Middle frontal gyrus (tissue), 1 donor: ENCODE measurements around the gene OSTM1.

Experiments used
- DNase-seq: peaks from one replicate; pipeline ENCODE4 v3.0.0-alpha.2; 2015; ENCODE audit warnings: low spot score; ENCODE audit errors: extremely low spot score

The OSTM1 gene

DNA sequence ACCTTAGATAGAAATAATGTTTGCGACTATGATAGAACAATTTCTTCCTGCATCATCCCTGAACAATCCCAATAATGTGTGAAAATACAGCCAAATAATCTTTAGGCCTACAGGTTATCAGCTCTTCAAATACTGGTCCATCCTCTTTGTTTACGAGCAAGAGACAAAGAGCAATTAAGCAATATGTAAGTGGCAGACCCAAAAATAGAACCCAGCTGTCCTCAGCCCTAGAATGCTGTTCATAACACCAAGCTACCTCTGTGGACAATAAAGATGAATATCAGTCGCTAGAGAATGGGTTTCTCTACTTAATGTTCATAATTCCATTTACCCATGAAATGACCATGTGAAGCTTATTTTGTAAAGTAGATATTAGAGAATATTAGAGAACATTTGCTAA is 28.4 kb upstream of the OSTM1 start:
- DNase-seq, result no peak

- no peak for DNase-seq
Observed at GRCh38 chr6:108100003-108100402, 25.5 kb upstream of the OSTM1 start.

DNA sequence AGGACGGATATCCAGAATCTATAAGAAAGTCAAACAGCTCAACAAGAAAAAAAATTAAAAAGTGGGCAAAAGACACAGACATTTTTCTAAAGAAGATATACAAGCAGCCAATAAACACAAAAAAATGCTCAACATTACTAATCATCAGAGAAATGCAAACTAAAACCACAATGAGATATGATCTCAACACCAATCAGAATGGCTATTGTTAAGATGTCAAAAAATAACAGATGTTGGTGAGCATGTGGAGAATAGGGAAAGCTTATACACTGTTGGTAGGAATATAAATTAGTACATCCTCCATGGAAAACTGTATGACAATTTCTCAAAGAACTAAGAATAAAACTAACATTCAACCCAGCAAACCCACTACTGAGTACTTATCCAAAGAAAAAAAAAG is 23.3 kb upstream of the OSTM1 start:
- no peak for DNase-seq

- no peak for DNase-seq
Observed at GRCh38 chr6:108093781-108094300, 19.3 kb upstream of the OSTM1 start.

DNA sequence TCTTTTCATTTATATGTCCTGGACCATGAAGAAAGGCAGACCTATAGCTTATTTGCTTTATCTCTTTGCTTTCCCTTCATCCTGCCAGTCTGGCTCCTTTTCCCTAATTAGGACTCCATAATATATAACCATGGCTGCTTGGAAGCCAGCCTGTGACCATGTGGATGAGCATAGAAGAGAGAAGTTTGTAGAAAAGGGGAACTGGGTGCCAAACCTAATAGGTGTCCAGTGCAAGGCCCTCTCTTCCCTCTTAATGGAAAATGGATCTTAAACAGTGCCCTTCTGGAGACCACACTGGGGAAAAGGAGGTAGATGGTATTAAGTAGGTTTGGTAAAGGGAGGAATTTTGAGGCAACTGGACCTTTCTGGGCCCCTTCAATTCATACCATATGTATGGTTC is 16.7 kb upstream of the OSTM1 start:
- no peak for DNase-seq

DNA sequence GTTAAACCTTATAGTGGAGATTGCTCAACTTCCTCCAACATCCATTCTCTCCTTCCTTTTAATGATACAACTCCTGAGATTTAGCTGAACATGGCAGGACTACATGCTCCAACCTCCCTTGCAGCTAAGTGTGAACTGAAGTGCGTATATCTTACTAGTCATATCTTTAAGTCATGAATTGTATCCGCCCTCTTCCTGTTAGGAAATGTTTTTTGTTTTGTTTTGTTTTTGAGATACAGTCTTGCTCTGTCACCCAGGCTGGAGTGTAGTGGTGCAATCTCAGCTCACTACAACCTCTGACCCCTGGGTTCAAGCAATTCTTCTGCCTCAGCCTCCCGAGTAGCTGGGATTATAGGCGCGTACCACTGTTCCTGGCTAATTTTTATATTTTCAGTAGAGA is 8.8 kb upstream of the OSTM1 start:
- no peak for DNase-seq

DNA sequence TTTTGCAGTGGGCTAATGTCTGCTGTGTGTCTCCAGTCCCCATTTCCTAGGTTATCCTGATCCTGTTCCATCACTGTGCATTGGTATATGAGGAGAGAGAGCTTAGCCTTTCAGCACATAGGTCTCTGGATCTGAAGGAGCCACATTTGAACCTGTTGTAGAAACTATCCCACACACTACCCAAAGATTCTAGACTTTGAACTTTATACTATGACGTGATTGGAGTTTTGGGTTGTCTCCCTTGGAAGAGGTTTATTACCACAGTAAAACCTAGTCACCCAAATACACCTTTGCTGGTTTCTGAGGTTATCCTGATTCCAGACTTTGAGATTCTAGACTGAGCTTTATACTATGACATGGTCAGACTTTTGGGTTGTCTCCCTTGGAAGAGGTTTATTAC is 8.0 kb upstream of the OSTM1 start:
- DNase-seq, result no peak

- no peak for DNase-seq
Observed at GRCh38 chr6:108080010-108080780, 5.7 kb upstream of the OSTM1 start.

DNA sequence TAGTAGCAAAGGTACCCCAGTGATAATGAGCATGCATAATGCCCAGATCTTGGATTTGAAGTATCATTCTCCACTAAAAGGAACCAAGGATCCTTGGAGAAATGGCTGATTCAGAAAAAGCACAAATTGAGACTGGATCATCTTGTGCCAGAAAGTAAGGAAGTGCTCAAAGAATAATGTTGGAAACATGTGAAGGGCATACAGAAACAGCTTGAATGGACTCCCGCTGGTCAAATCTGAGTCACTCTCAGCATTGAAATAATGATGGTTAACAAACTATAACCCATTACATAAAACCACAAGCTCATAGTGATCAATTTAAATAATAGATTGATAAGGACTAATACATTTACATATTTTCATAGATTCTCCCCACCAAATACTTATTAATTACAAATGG is 3.6 kb upstream of the OSTM1 start:
- DNase-seq, result no peak

- DNase-seq, result no peak
Observed at GRCh38 chr6:108074057-108074358, 533 bp downstream of the OSTM1 start.

GRCh38 chr6:108071736-108072276 is 2.7 kb downstream of the OSTM1 start:
- DNase-seq, result no peak

DNA sequence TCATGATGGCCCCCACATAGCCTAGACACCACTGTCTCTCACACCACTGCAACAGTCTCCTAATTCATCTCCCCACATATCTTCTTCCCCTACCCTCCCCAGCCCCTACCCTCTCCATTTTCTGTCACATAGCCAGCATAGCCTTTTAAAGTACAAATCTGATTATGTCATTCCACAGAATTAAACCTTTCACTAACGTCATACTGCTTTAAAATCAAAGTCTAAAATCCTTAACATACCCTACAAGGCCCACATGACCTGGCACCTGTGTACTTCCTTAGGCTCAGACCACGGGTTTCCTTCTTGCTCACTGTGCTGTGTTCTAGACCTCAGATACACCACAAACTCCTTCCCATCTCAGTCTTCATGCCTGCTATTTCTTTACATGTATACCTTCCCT is 5.9 kb downstream of the OSTM1 start:
- no peak for DNase-seq

- no peak for DNase-seq
Observed at GRCh38 chr6:108068182-108068581, 6.4 kb downstream of the OSTM1 start.

DNA sequence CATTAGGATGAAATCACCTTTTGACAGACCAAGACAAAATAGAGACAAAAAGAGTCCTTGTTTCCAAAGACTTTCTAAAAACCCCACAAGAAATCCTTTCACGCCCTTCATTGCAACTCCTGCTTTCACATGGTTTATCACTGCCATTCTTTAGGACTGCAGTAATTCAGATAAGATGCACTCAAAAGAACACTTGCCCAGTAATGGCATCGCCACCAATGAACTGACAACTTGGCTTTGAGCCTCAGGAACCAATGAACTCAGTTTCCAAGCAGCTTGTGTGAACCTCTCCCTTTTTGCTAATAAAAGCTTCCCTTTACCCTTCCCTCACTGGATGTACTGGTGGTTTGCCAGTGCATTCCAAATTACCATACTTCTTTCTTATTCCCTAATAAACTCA is 21.8 kb downstream of the OSTM1 start:
- DNase-seq, result no peak

DNA sequence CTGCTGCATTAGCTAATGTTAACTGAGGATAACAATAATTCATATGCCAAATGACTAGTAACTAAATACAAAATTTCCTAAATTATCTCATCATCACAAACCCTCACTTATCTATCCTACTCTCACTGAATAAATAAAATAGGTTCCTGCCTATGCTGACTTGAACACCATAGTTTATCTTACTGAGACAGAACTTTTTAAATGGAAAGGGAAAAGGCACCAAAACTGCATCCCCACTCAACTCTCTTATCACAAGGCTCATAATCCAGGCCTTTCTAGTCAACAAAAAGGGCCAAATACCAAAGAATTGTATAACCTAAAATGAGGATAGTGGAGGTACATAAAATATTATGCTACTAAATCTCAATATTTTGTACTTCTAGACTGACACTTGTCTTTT is 23.1 kb downstream of the OSTM1 start:
- no peak for DNase-seq

DNA sequence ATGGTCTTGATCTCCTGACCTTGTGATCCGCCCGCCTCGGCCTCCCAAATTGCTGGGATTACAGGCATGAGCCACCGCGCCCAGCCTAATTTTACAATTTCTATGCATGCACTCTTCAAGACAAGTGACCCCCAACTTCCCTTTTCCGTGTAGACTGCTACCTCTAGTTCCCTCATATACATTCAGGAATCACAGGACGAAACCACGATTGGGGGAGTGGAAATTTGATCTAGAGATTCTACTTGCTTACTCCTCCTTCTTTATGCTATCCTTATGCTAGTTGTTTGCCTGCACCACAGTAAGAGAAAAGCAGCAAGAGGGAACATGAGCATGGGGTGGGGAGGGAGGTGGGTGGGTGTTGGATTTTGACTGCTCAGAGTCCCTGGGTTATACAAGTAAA is 34.9 kb downstream of the OSTM1 start:
- no peak for DNase-seq

DNA sequence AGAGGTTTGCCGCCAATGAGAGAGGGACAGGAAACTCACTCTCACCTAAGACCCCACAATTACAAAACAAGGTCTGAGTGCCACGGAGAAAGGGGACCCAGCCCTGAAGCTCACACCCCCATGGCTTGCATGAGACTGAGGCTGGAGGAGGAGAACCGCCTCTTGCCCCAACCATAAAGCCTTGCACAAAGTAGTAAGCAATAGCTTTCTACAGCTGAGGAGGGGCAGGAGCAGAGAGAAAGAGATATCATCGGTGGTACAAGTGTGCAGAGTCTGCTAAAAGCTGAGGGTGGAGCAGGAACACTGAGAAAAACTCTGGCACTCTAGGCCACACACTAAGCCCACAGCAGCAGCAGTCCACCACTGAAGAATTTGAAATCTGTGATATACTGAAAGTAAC is 37.7 kb downstream of the OSTM1 start:
- no peak for DNase-seq

- no peak for DNase-seq
Observed at GRCh38 chr6:108031968-108032367, 42.6 kb downstream of the OSTM1 start.

DNA sequence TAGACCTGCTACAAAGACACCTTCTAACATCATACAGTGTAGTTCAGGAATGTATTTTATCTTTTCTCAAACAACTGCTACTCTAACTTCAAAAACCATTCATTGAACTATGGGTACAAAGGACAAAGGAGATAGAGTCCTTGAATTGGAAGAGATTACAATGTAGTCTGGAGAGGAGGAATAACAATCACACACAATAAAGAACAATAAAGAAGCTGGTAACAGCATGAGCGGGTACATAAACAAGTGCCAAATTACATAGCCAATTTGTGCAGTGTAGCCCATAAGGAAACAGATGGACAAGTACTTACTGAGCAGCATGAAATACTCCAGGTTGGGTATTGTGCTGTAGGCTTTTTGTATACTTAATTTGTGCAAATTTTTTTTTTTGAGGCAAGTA is 44.3 kb downstream of the OSTM1 start:
- DNase-seq, result no peak

DNA sequence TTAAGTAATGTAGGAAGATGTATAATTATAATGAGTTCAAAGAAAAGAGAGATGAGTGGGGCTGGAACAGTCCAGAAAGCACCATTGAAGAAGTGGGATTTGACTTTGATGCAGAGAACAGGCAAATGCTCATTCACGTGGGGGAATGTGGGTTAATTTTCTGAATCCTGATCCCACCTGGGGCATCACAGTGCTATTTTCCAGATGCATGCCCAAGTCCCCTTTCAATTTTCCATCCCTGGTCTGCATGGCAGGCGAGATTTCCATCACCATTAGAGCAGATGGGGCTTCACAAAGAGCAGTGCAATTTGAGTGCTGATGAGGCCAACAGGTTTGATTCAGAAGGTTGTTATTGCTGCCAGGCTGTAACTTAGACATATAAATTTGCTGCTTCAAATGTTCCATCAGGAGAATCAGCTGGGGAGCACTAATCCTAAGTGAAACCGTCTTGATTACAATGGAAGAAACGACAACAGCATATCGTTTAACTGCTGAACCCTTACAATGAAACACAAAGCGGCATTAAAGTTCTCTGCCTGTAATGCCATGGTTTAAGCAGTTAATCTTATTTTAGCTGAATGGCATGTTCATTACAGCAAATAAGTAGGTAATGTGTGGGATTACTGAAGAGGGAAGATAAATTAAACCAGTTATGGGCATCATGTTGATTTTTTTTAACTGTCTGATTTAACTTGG is 45.2 kb downstream of the OSTM1 start:
- no peak for DNase-seq

DNA sequence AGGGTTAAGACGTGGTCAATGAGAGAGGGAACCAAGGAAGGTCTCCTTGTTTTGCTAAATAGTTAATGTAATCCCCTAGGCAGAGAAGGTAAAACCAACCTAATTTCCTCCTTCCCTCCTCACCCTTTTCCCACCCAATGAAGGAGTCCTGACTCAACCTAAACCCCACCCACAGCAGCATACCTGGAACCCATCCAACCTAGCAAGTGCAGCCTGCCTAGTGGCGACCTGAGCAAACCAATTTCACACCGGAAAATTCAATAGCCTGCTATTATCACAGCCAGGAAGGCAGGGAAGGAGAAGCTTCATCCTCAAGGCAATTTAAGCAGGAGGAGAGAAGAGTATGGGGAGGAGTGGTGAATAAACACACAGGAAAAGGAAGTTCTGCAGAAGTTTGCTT is 46.9 kb downstream of the OSTM1 start:
- no peak for DNase-seq

DNA sequence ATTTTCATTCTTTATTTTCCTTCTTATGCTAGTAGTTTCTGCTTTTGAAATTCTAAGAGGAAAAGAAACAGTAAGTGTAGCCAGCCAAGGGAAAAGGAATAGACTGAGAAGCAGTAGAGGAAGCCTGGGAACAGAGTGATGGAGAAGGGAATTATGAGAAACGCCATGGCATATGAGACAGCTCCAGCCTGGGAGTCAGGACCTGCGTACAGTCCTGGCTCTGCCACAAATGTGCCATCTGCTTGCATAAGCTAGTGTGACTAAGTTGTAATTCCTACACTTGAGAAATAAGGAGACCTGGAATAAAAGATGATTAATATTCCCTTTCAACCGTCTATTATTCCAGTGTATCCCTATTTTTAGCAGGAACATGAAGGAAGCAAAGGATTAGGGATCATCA is 47.5 kb downstream of the OSTM1 start:
- no peak for DNase-seq
